ENCODE measurements around the gene ADD2.

ADD2 gene

GRCh38 chr2:70784320-70784719 is 16.3 kb upstream of the ADD2 start:
- TF ChIP-seq CTCF (IDR thresholded peaks at IDR 0.05; ENCODE audit: low read depth, low read length), result no peak
- DNase-seq (ENCODE audit: extremely low read depth, low read depth), result no peak

- DNase-seq (ENCODE audit: extremely low read depth, low read depth), result no peak
- no peak for TF ChIP-seq CTCF (IDR thresholded peaks at IDR 0.05; ENCODE audit: low read depth, low read length)
Observed at GRCh38 chr2:70779911-70780545, 12.0 kb upstream of the ADD2 start.

- no peak for TF ChIP-seq CTCF (IDR thresholded peaks at IDR 0.05; ENCODE audit: low read depth, low read length)
- DNase-seq (ENCODE audit: extremely low read depth, low read depth), result no peak
Observed at GRCh38 chr2:70779491-70779890, 11.5 kb upstream of the ADD2 start.

- TF ChIP-seq CTCF (IDR thresholded peaks at IDR 0.05; ENCODE audit: low read depth, low read length), result no peak
- no peak for DNase-seq (ENCODE audit: extremely low read depth, low read depth)
Observed at GRCh38 chr2:70778676-70779075, 10.7 kb upstream of the ADD2 start.

GRCh38 chr2:70777450-70777849 is 9.4 kb upstream of the ADD2 start:
- no peak for TF ChIP-seq CTCF (IDR thresholded peaks at IDR 0.05; ENCODE audit: low read depth, low read length)
- no peak for DNase-seq (ENCODE audit: extremely low read depth, low read depth)

- TF ChIP-seq CTCF (IDR thresholded peaks at IDR 0.05; ENCODE audit: low read depth, low read length), result no peak
- no peak for DNase-seq (ENCODE audit: extremely low read depth, low read depth)
Observed at GRCh38 chr2:70776266-70776665, 8.3 kb upstream of the ADD2 start.

GRCh38 chr2:70775141-70775540 is 7.1 kb upstream of the ADD2 start:
- no peak for DNase-seq (ENCODE audit: extremely low read depth, low read depth)
- TF ChIP-seq CTCF (IDR thresholded peaks at IDR 0.05; ENCODE audit: low read depth, low read length), result no peak
